Measurements from ENCODE around the gene SLU7. TPM values are rescaled to one million over a fixed set of nuclear protein-coding genes. Genes with fewer than 3 reads are reported as not detected.

Gene SLU7
- total RNA-seq, 4 donors from 2014 or later = 26.6 to 90.0 (median 52.4) TPM

DNA sequence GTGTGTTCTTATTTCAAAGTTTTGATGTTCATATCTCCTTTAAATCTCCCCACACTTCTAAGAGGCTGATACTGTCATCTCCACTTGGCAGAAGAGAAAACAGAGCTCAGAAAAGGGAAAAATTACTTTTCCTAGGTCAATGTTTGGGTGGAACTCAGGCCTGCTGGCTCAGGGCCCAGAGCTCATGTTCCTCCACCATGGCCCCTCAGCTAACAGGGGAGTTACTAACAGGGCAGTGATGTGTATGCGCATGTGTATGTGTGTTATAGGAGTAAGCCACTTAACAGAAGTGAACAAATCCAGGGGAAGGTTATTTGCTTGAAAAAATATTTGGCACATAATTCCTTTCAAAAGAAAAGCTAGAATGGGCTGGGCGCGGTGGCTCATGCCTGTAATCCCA, 51.0 kb downstream of the SLU7 start:
- TF ChIP-seq POLR2A (IDR thresholded peaks at IDR 0.05) = no peak
- TF ChIP-seq, protein P1, sequence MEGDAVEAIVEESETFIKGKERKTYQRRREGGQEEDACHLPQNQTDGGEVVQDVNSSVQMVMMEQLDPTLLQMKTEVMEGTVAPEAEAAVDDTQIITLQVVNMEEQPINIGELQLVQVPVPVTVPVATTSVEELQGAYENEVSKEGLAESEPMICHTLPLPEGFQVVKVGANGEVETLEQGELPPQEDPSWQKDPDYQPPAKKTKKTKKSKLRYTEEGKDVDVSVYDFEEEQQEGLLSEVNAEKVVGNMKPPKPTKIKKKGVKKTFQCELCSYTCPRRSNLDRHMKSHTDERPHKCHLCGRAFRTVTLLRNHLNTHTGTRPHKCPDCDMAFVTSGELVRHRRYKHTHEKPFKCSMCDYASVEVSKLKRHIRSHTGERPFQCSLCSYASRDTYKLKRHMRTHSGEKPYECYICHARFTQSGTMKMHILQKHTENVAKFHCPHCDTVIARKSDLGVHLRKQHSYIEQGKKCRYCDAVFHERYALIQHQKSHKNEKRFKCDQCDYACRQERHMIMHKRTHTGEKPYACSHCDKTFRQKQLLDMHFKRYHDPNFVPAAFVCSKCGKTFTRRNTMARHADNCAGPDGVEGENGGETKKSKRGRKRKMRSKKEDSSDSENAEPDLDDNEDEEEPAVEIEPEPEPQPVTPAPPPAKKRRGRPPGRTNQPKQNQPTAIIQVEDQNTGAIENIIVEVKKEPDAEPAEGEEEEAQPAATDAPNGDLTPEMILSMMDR (IDR thresholded peaks at IDR 0.05) = no peak
- Histone ChIP-seq H3K4me3 (no peak overlapping the region), H3K9me3 (no peaks in the 10 kb centered on the region), H3K27ac (no peak overlapping the region), H3K27me3 (no peaks in the 10 kb centered on the region), H3K36me3 (no peaks in the 10 kb centered on the region), H3K4me1 (no peaks in the 10 kb centered on the region)
- DNase-seq = no peak
- intact Hi-C loops (cut with DNase I; ENCODE audit: low total_unique reads) = no loop called here

GRCh38 chr5:160367261-160367660, 51.6 kb downstream of the SLU7 start:
- Histone ChIP-seq H3K4me3 (no peak overlapping the region), H3K4me1 (no peaks in the 10 kb centered on the region), H3K9me3 (no peaks in the 10 kb centered on the region), H3K27ac (no peak overlapping the region), H3K27me3 (no peaks in the 10 kb centered on the region), H3K36me3 (no peaks in the 10 kb centered on the region)
- no peak for DNase-seq
- intact Hi-C loops (cut with DNase I; ENCODE audit: low total_unique reads) = no loop called here
- TF ChIP-seq POLR2A (IDR thresholded peaks at IDR 0.05) = no peak
- TF ChIP-seq, protein P1 (IDR thresholded peaks at IDR 0.05) = no peak

DNA sequence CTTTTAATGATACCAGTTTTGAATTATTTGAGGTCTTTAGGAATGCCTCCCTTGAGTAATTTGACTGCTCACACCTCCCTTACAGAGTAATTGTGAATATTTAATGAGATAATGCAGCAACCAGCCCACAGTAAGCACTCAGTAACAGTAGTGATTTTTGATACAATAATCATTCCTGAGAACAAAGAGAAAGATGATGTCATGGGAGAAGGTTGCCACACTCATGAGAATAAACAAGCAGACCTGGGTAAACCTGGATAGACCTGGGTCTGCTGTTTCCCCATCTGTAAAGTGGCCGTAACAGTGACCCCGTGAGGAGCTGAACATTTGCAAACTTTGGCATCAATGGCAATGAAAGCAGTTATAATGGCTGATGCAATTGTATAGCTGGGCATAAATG, 52.7 kb downstream of the SLU7 start:
- no peaks in the 10 kb centered on the region for H3K4me1 ChIP-seq
- H3K27ac ChIP-seq = no peak overlapping the region
- TF ChIP-seq, protein P1 (IDR thresholded peaks at IDR 0.05) = no peak
- no peak for TF ChIP-seq POLR2A (IDR thresholded peaks at IDR 0.05)
- no peaks in the 10 kb centered on the region for H3K27me3 ChIP-seq
- H3K9me3 ChIP-seq = no peaks in the 10 kb centered on the region
- no peaks in the 10 kb centered on the region for H3K36me3 ChIP-seq
- no peak for DNase-seq
- intact Hi-C loops (cut with DNase I; ENCODE audit: low total_unique reads) = no loop called here
- no peak overlapping the region for H3K4me3 ChIP-seq

DNA sequence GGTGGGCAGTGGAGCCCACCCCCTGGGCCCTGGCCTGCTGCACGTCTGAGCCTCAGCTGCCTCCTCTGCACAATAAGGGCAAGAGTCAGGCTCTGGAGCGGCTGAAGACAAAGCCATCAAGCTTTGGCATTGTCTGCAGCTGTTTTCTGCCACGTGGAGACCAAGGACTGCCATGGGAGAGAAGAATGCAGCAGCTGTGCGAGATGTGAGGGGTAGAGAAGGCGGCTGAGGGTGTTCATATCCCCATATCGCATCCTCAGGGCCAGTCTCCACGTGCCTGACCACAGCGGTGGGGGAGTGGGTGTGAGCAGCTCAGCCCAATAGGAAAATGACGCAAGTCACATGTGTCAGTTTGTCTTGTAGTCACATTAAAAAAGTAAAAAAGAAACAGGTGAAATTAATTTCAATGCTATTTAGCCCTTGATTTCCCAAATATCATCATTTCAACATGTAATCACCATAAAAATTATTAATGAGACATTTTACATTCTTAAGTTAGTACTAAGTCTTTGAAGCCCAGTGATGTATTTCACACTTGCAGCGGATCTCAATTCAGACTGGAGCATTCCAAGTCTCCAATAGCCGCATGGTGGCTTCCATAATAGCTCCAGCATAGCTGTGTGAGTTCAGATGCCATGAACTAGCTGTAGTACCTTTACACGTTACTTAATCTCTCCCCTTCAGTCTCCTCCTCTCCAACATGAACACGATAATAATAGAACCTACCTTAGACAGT, 55.1 kb downstream of the SLU7 start:
- H3K36me3 ChIP-seq = no peaks in the 10 kb centered on the region
- DNase-seq = no peak
- no peaks in the 10 kb centered on the region for H3K4me1 ChIP-seq
- peak overlapping the region; percentile 62 to 69 for H3K27ac ChIP-seq
- no peaks in the 10 kb centered on the region for H3K27me3 ChIP-seq
- H3K4me3 ChIP-seq = no peak overlapping the region
- H3K9me3 ChIP-seq = no peaks in the 10 kb centered on the region
- intact Hi-C loops (cut with DNase I; ENCODE audit: low total_unique reads) = no loop called here
- TF ChIP-seq POLR2A (IDR thresholded peaks at IDR 0.05) = no peak
- TF ChIP-seq, protein P1 (IDR thresholded peaks at IDR 0.05) = no peak

- intact Hi-C loops (cut with DNase I; ENCODE audit: low total_unique reads) = no loop called here
- Histone ChIP-seq H3K27me3 (no peaks in the 10 kb centered on the region), H3K27ac (peak overlapping the region; percentile 62 to 69), H3K36me3 (no peaks in the 10 kb centered on the region), H3K4me3 (no peak overlapping the region), H3K9me3 (no peaks in the 10 kb centered on the region), H3K4me1 (peaks cover 0 to 3% of the 10 kb centered on the region in 2 donors)
- no peak for DNase-seq
- TF ChIP-seq POLR2A (IDR thresholded peaks at IDR 0.05) = no peak
- TF ChIP-seq, protein P1 (IDR thresholded peaks at IDR 0.05) = no peak
Measured at GRCh38 chr5:160363211-160363610, 55.7 kb downstream of the SLU7 start.
